ENCODE measurements around the gene BHLHE41.

Gene BHLHE41

DNA sequence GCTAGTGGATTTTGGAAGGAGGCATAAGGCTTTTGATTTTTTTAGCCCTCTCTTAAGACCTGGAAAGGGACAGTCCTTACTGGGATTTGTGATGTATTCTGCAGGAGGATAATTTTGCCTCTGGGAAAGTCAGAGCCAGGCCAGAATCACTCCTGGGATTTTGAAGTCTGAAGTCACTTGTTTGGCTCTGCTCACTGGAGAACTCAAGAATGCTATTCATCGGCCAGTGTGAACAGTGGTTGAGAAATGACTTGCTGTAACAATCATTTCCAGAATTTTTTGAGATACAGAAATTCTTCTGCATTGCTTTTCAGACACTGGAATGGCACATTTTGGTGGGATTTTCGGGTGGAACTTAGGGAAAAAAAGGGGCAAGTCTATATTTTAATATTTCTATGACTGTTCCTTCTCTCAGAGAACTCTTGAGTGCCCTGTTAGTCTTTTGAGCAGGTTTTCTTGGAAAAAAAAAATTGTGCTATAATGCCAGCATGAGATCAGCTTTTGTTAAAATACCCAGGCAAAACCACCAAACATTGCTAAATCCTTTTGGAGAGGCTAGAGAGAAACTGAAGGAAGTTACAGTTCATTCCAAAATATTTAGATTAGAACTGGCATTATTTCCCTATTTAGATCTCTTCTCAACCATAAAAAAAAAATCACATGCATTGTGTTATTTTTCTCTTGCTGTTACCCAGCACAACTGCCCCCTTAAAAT lies 26.1 kb upstream of the BHLHE41 start:
- in situ Hi-C loops (cut with MboI; ENCODE audit: low sequenced_read_pairs) = no loop called here
- DNase-seq (ENCODE audit: low spot score in 2 of 2) = no peak
- H3K36me3 ChIP-seq (replicated peaks) = no peaks in the 10 kb centered on the region
- no peaks in the 10 kb centered on the region for H3K4me1 ChIP-seq
- H3K9me3 ChIP-seq = no peaks in the 10 kb centered on the region
- no peaks in the 10 kb centered on the region for H3K27me3 ChIP-seq (ENCODE audit: low read depth)
- H3K4me3 ChIP-seq = no peak overlapping the region

DNA sequence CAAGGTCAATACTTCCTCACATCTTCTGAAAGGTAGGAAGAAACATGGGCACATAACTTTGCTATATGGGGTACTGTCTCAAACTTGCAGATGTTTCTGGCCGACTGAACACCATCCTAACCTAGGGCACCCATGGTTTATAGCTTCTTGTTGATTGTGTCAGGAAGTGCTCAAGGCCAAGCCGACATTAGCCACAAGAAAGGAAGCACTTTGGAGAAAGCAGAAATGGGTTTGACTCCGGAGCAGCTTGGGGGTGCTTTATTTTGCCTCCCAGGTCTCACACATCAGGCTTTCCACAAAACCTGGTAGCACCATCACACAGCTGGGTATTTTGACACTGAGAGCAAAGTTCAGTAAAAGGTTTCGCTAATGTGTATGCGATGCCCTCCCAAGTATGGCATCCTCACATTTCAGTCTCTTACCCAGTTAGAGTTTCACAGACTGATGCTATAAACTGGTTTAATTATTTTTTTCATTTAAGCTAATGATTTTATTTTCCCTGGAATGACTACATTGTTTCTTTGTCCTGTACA lies 25.2 kb upstream of the BHLHE41 start:
- H3K9me3 ChIP-seq = no peaks in the 10 kb centered on the region
- H3K27me3 ChIP-seq (ENCODE audit: low read depth) = no peaks in the 10 kb centered on the region
- H3K36me3 ChIP-seq (replicated peaks) = no peaks in the 10 kb centered on the region
- H3K4me3 ChIP-seq = no peak overlapping the region
- H3K4me1 ChIP-seq = no peaks in the 10 kb centered on the region
- in situ Hi-C loops (cut with MboI; ENCODE audit: low sequenced_read_pairs) = no loop called here
- no peak for DNase-seq (ENCODE audit: low spot score in 2 of 2)

DNA sequence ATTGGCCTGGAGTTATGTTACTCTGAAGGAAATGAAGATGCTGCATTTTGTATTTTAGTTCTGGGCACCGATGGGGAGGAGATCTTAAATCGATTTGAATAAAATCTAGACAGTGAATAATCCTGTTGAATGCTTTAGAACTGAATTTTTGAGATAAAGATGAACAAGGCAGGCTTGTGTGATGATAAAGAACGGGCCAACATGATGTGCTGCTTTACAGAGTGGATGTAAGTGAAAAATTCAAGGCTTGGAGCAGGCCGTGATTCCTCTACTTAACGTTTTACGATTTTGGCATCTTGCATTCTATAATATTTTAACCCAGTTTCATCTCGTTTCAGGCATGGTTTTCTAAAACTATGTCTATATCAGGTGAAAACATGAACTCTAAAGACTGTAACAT lies 23.5 kb upstream of the BHLHE41 start:
- no peaks in the 10 kb centered on the region for H3K27me3 ChIP-seq (ENCODE audit: low read depth)
- H3K9me3 ChIP-seq = no peaks in the 10 kb centered on the region
- no peaks in the 10 kb centered on the region for H3K4me1 ChIP-seq
- H3K36me3 ChIP-seq (replicated peaks) = no peaks in the 10 kb centered on the region
- no peak for DNase-seq (ENCODE audit: low spot score in 2 of 2)
- no peak overlapping the region for H3K4me3 ChIP-seq
- in situ Hi-C loops (cut with MboI; ENCODE audit: low sequenced_read_pairs) = no loop called here

DNA sequence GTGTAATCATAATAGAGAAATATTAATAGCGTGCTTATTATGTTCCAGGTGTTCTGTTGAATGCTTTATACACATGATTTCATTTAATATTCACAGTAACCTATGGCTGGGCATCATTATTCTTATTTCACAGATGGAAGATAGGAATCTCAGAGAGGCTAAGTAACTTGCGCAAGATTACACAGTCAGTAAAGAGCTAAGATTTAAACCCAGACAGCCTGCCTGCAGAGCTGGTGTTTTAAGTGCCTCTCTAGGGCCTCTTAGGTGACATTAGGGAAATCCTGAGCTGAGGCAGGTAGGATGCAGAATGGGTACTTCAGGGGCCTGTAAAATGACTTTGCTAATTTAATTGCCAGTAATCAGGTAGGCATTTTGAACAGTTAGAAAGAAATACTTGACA lies 18.5 kb upstream of the BHLHE41 start:
- in situ Hi-C loops (cut with MboI; ENCODE audit: low sequenced_read_pairs) = no loop called here
- Histone ChIP-seq H3K4me1 (no peaks in the 10 kb centered on the region), H3K27me3 (ENCODE audit: low read depth) (peaks cover 7% of the 10 kb centered on the region), H3K9me3 (no peaks in the 10 kb centered on the region), H3K36me3 (replicated peaks) (no peaks in the 10 kb centered on the region), H3K4me3 (no peak overlapping the region)
- no peak for DNase-seq (ENCODE audit: low spot score in 2 of 2)

DNA sequence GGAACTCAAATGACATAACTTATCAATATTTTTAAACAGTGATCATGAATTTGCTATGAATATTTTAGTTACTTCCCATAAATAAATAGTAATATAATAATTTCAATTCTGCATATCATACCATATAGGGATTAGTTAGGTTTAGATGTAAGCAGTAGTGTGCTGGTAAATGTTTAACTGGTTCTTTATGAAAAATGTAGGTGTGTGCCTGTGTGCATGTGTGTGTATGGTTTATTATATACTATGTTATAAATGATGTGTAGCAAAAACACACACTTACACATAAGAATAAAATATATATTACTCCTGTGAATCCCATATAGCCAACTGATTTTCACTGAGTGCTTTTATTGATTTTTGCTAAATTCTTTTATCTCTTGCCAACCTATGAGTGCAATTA lies 14.0 kb upstream of the BHLHE41 start:
- in situ Hi-C loops (cut with MboI; ENCODE audit: low sequenced_read_pairs) = no loop called here
- DNase-seq (ENCODE audit: low spot score in 2 of 2) = no peak
- H3K4me1 ChIP-seq = peaks cover 9% of the 10 kb centered on the region; the same call in 1 of the 2 replicates
- H3K4me3 ChIP-seq = no peak overlapping the region
- H3K36me3 ChIP-seq (replicated peaks) = no peaks in the 10 kb centered on the region
- no peaks in the 10 kb centered on the region for H3K9me3 ChIP-seq
- peaks cover 9% of the 10 kb centered on the region for H3K27me3 ChIP-seq (ENCODE audit: low read depth)

DNA sequence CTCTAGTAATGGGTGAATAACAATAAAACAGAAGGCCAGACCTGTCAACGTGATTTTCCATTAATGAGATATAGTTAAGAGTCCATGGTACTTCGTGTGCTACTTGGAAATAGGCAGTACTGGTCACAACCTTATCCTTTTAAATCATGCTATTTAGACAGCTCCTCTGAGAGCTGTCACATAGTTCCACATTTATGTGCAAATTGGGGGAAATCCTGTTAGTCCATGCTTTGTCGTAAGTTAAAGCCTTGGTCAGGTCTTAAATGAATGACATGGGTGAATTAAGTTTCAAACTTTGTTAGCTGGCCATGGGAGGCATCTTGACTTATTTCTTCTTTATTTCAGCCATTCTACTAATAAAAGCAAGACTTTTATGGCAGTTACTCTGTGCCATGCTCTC lies 11.9 kb upstream of the BHLHE41 start:
- no peaks in the 10 kb centered on the region for H3K9me3 ChIP-seq
- H3K4me3 ChIP-seq = no peak overlapping the region
- no peaks in the 10 kb centered on the region for H3K36me3 ChIP-seq (replicated peaks)
- in situ Hi-C loops (cut with MboI; ENCODE audit: low sequenced_read_pairs) = no loop called here
- peaks cover 9% of the 10 kb centered on the region; the same call in 1 of the 2 replicates for H3K4me1 ChIP-seq
- peaks cover 10% of the 10 kb centered on the region for H3K27me3 ChIP-seq (ENCODE audit: low read depth)
- peak in 1 of 2 experiments; percentile 22 for DNase-seq (ENCODE audit: low spot score in 2 of 2)

DNA sequence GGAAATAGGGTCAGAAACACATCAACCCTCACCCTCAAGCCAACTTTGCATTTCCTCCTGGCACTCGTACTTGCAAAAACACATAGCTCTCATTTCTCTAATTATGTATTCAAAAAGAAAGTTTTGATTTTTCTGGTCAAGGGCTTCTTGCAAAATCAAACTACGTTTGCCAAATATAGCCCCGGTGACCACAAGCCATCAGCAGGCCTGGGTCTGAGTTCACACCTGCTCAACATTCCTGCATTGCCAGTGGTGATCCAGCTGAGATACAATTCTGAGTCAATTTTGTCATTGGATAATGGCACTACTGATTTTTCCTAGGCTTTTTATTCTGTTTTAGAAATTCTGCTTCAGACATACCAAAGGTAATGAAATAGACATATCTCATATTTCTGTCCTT lies 10.7 kb upstream of the BHLHE41 start:
- Histone ChIP-seq H3K4me3 (no peak overlapping the region), H3K36me3 (replicated peaks) (no peaks in the 10 kb centered on the region), H3K4me1 (peaks cover 9% of the 10 kb centered on the region; the same call in 1 of the 2 replicates), H3K9me3 (no peaks in the 10 kb centered on the region), H3K27me3 (ENCODE audit: low read depth) (peaks cover 10% of the 10 kb centered on the region)
- DNase-seq (ENCODE audit: low spot score in 2 of 2) = no peak
- in situ Hi-C loops (cut with MboI; ENCODE audit: low sequenced_read_pairs) = no loop called here

DNA sequence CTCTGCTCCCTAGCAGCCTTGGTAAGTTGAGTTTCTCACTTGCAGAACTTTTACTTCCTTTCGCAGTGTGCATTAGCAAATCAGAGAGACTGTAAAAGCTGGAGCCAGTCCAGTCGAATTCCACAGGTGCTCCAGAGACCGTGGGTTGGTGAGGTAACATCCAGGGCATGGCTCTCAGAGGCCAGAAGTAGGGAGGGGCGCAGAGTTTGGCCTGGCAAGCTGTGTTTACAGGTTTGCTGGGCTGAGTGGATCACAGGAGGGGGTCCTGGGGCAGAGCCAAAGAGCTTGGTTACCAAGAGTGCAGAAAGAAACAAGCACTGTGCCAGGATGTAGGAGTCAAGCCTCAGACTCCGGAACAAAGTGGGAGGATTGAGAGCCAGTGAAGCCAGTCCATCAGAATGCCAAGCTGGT lies 10.2 kb upstream of the BHLHE41 start:
- H3K4me1 ChIP-seq = peaks cover 9% of the 10 kb centered on the region; the same call in 1 of the 2 replicates
- no peaks in the 10 kb centered on the region for H3K9me3 ChIP-seq
- H3K4me3 ChIP-seq = no peak overlapping the region
- in situ Hi-C loops (cut with MboI; ENCODE audit: low sequenced_read_pairs) = no loop called here
- H3K36me3 ChIP-seq (replicated peaks) = no peaks in the 10 kb centered on the region
- DNase-seq (ENCODE audit: low spot score in 2 of 2) = no peak
- peaks cover 15% of the 10 kb centered on the region for H3K27me3 ChIP-seq (ENCODE audit: low read depth)

DNA sequence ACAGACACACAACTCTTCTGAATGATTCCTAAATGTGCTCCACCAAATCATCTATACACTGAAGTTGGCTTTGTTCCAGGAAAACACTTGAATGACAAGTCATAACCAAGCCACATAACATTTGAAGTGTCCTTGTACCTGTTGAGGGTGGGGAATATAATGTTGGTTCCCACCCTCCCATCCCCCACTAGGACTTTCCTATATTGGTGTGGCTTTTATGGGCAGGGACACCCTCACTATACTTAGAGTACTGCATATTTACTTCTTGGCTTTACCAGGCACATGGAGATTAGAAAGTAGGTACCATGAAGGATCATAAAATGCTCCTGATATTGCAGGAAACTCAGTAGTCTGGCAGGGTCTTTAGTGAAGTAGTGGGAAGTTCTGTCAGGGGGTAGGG lies 9.7 kb upstream of the BHLHE41 start:
- no peak for DNase-seq (ENCODE audit: low spot score in 2 of 2)
- Histone ChIP-seq H3K9me3 (no peaks in the 10 kb centered on the region), H3K4me1 (peaks cover 9% of the 10 kb centered on the region; the same call in 1 of the 2 replicates), H3K27me3 (ENCODE audit: low read depth) (peaks cover 17% of the 10 kb centered on the region), H3K36me3 (replicated peaks) (no peaks in the 10 kb centered on the region), H3K4me3 (no peak overlapping the region)
- in situ Hi-C loops (cut with MboI; ENCODE audit: low sequenced_read_pairs) = no loop called here

DNA sequence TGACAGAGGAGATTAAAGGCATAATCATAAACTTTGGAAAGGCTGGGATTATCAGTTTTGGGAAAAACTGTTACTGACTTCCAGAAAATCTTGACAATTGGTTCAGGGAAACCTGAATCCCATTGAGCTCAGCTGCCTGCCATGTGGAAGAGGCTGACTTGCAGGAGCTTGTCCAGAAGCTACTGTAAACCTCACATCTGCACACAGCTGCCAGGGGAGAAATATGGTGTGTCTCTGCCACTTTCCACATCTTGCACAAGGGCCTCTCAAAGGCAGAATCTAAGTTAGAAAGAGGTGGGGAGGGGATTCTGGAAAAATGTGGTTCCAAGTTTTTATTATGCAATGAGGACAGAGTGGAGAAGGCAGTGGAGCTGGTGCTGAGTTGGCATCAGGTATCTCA lies 8.7 kb upstream of the BHLHE41 start:
- in situ Hi-C loops (cut with MboI; ENCODE audit: low sequenced_read_pairs) = no loop called here
- peaks cover 9% of the 10 kb centered on the region; the same call in 1 of the 2 replicates for H3K4me1 ChIP-seq
- H3K36me3 ChIP-seq (replicated peaks) = no peaks in the 10 kb centered on the region
- no peaks in the 10 kb centered on the region for H3K9me3 ChIP-seq
- DNase-seq (ENCODE audit: low spot score in 2 of 2) = no peak
- H3K4me3 ChIP-seq = no peak overlapping the region
- H3K27me3 ChIP-seq (ENCODE audit: low read depth) = peaks cover 26% of the 10 kb centered on the region

DNA sequence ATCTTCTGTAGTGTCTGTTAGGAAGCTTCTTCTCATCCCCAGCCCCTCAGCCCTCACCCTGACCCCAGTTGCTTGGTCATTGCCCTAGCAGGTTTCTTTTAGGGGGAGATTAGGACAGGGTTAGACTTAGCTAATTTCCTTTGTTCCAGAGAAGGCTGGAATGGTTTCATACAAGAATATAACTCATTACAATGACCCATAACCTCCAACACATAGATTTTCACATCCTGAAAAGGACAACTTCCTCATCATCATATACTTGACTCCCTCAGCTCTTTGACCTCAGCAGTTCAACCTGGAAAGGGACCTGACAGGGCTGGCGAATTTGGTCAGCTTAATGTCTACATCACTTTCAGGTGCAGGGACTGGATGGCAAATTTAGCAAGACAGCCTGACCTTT lies 8.0 kb upstream of the BHLHE41 start:
- no peaks in the 10 kb centered on the region for H3K36me3 ChIP-seq (replicated peaks)
- no peak overlapping the region for H3K4me3 ChIP-seq
- peaks cover 9% of the 10 kb centered on the region; the same call in 1 of the 2 replicates for H3K4me1 ChIP-seq
- H3K9me3 ChIP-seq = no peaks in the 10 kb centered on the region
- in situ Hi-C loops (cut with MboI; ENCODE audit: low sequenced_read_pairs) = no loop called here
- DNase-seq (ENCODE audit: low spot score in 2 of 2) = no peak
- peaks cover 28% of the 10 kb centered on the region for H3K27me3 ChIP-seq (ENCODE audit: low read depth)

DNA sequence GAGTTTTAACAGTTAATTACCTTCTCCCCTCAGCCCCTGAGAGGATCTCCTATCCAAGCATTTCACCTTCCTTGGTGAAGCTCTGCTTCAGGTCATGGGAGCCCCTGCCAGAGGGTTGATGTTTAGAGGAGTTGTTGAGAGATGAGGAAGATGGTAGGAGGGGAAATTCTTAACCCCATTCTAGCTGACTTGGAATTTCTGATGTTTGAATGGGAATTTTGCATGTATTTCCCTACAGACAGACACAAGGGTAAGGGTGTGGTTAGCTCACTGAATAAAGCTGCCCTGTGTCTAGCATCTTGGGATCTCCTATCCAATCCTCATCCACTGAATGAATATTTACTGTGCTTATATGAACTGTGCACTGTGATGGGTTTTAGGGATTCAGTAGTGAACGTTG lies 7.1 kb upstream of the BHLHE41 start:
- Histone ChIP-seq H3K4me1 (peaks cover 5% of the 10 kb centered on the region; the same call in 1 of the 2 replicates), H3K36me3 (replicated peaks) (no peaks in the 10 kb centered on the region), H3K27me3 (ENCODE audit: low read depth) (peaks cover 36% of the 10 kb centered on the region), H3K9me3 (no peaks in the 10 kb centered on the region), H3K4me3 (no peak overlapping the region)
- DNase-seq (ENCODE audit: low spot score in 2 of 2) = no peak
- in situ Hi-C loops (cut with MboI; ENCODE audit: low sequenced_read_pairs) = no loop called here

DNA sequence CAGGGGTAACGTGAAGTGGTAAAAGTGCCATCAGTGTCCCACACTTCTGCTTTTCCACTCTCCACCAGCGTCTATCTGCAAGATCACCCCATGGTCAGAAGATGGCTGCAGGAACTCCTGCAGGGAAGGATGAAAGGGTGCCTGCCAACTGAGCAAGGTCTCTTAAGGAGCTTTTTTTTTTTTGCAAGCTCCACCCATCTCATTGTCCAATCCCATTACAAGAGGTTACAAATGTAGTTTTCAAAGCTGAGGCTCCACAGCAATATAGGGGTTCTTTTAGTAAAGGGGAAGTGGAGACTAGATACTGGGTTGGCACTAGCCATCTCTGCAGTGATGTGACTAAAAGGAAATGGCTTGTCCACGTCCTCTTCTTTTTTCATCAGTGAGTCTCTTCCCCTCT lies 5.9 kb upstream of the BHLHE41 start:
- DNase-seq (ENCODE audit: low spot score in 2 of 2) = no peak
- Histone ChIP-seq H3K9me3 (no peaks in the 10 kb centered on the region), H3K4me3 (no peak overlapping the region), H3K27me3 (ENCODE audit: low read depth) (peaks cover 42% of the 10 kb centered on the region), H3K36me3 (replicated peaks) (no peaks in the 10 kb centered on the region), H3K4me1 (no peaks in the 10 kb centered on the region)
- in situ Hi-C loops (cut with MboI; ENCODE audit: low sequenced_read_pairs) = no loop called here

DNA sequence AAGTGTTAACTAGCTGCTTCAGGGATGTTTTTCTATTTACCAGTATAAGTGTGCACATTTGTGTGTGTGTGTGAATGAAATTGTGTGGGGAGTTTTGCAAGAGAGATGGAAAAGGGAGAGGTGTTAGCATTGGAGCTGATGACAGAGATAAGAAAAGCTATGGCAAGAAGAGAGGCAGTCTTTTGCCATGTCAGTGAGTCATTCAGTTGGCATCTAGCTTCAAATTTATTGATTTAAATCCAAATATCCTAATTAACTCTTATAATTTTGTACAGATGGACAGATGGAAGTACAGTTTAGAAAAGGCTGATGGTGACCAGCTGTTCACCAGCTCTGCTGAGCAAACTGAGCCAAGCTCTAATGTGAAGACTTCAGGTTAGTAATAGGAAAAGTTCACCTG lies 3.3 kb upstream of the BHLHE41 start:
- no peak for DNase-seq (ENCODE audit: low spot score in 2 of 2)
- in situ Hi-C loops (cut with MboI; ENCODE audit: low sequenced_read_pairs) = no loop called here
- Histone ChIP-seq H3K9me3 (no peaks in the 10 kb centered on the region), H3K4me1 (peaks cover 6% of the 10 kb centered on the region), H3K36me3 (replicated peaks) (no peaks in the 10 kb centered on the region), H3K4me3 (no peak overlapping the region), H3K27me3 (ENCODE audit: low read depth) (peaks cover 53% of the 10 kb centered on the region)

All from HAP-1 (cell line).